PFSK-1 (cell line): ENCODE results near the gene CEBPA.

Experiments
- FOXP2 ChIP-seq: optimal IDR thresholded peaks from 2 replicates; pipeline ENCODE3; 2011; ENCODE audit warnings: borderline replicate concordance, control low read depth, inconsistent platforms; ENCODE audit not compliant: insufficient read depth; ENCODE audit errors: extremely low read length, extremely low read depth
- POLR2AphosphoS5 ChIP-seq: IDR thresholded peaks from 2 replicates; pipeline ENCODE4 v1.6.1; 2012; ENCODE audit warnings: low read depth, mild to moderate bottlenecking, control low read depth, low read length, moderate library complexity
- SIN3A ChIP-seq: IDR thresholded peaks from 2 replicates; pipeline ENCODE4 v1.6.1; 2012; ENCODE audit warnings: mild to moderate bottlenecking, low read length, moderate library complexity, borderline replicate concordance; ENCODE audit not compliant: insufficient read depth
- TAF1 ChIP-seq: IDR thresholded peaks from 2 replicates; pipeline ENCODE4 v1.6.1; 2012; ENCODE audit warnings: low read length, control low read depth, borderline replicate concordance; ENCODE audit not compliant: insufficient read depth
- TF ChIP-seq, protein P1 (sequence below), 2 experiments: IDR thresholded peaks; 2 replicates each; pipeline versions ENCODE4 v1.6.1 to v1.8.0; 2011 to 2012; ENCODE audit warnings: low read depth in 2 of 2, low read length in 2 of 2, control low read depth in 1 of 2, inconsistent platforms in 1 of 2, mild to moderate bottlenecking in 1 of 2, moderate library complexity in 1 of 2; ENCODE audit not compliant: insufficient read depth in 1 of 2

The CEBPA gene

GRCh38 chr19:33306191-33306590 is 3.9 kb upstream of the CEBPA start:
- TF ChIP-seq POLR2AphosphoS5 (no peak), SIN3A (no peak), TAF1 (no peak), FOXP2 (no peak)
- TF ChIP-seq, protein P1, sequence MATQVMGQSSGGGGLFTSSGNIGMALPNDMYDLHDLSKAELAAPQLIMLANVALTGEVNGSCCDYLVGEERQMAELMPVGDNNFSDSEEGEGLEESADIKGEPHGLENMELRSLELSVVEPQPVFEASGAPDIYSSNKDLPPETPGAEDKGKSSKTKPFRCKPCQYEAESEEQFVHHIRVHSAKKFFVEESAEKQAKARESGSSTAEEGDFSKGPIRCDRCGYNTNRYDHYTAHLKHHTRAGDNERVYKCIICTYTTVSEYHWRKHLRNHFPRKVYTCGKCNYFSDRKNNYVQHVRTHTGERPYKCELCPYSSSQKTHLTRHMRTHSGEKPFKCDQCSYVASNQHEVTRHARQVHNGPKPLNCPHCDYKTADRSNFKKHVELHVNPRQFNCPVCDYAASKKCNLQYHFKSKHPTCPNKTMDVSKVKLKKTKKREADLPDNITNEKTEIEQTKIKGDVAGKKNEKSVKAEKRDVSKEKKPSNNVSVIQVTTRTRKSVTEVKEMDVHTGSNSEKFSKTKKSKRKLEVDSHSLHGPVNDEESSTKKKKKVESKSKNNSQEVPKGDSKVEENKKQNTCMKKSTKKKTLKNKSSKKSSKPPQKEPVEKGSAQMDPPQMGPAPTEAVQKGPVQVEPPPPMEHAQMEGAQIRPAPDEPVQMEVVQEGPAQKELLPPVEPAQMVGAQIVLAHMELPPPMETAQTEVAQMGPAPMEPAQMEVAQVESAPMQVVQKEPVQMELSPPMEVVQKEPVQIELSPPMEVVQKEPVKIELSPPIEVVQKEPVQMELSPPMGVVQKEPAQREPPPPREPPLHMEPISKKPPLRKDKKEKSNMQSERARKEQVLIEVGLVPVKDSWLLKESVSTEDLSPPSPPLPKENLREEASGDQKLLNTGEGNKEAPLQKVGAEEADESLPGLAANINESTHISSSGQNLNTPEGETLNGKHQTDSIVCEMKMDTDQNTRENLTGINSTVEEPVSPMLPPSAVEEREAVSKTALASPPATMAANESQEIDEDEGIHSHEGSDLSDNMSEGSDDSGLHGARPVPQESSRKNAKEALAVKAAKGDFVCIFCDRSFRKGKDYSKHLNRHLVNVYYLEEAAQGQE (IDR thresholded peaks at IDR 0.05; ENCODE audit: insufficient read depth in 1 of 2, low read depth in 2 of 2, low read length in 2 of 2): no peak

DNA sequence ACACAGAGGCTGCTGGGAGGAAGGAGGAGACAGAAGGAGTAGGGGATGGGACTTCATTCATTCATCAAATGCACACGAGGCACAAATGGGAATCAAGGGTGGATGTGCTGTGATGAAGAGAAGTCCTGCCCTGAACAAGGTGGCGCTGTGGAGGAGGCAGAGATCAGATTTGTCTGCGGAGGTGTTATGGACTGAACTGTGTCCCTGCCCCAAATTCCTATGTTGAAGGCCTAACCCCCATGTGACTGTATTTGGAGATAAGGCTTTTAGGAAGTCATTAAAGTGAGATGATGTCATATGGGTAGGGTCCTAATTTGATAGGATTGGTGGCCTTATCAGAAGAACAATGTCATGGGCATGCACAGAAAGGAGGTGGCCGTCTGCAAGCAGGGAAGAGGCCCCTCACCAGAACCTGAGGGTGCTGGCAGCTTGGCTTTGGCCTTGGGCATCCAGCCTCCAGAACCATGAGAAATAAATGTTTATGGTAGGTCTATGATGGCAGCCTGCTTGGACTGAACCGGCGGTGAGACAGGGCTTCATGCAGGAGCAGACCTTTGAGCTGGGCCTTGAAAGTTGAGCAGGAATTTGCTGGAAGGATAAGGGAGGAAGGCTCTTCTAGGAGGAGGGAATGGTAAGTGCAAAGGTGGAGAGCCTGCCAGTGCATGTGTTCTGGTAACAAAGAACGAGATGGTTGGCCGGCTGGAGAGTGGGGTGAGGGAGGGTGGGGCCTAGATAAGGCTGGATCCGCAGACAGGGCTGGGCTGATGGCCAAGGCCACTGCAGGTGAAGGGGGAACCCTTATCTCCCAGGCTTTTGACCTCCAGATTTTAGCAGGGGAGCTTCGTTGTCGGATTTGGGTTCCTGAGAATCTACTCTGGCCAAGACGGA is 2.7 kb upstream of the CEBPA start:
- TF ChIP-seq FOXP2: no peak
- TF ChIP-seq TAF1: no peak
- no peak for TF ChIP-seq POLR2AphosphoS5
- TF ChIP-seq SIN3A: no peak
- TF ChIP-seq, protein P1 (IDR thresholded peaks at IDR 0.05; ENCODE audit: insufficient read depth in 1 of 2, low read depth in 2 of 2, low read length in 2 of 2): no peak

DNA sequence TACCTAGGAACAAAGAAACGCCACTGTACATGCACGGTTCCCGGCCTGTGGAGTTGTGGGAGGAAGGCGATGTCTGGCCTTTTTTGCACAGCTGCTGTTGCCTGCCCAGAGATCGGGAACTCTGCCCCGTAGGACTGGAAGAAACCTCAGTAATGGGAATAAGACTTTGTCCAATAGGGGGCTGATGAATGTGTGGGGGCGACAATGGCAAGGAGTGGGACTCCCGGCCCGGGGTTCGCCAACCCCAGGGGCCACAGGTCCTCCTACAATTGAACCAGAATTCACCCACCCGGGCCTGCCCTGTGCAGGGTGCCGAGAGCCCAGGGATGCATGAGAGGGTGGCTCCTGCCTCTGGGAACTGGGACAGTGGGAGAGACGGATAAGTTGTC is 2.0 kb upstream of the CEBPA start:
- TF ChIP-seq SIN3A: no peak
- no peak for TF ChIP-seq FOXP2
- no peak for TF ChIP-seq TAF1
- TF ChIP-seq POLR2AphosphoS5: no peak
- TF ChIP-seq, protein P1 (IDR thresholded peaks at IDR 0.05; ENCODE audit: insufficient read depth in 1 of 2, low read depth in 2 of 2, low read length in 2 of 2): no peak

- TF ChIP-seq FOXP2 (no peak), POLR2AphosphoS5 (no peak), SIN3A (no peak), TAF1 (no peak)
- TF ChIP-seq, protein P1 (IDR thresholded peaks at IDR 0.05; ENCODE audit: insufficient read depth in 1 of 2, low read depth in 2 of 2, low read length in 2 of 2): no peak
These were observed 1.5 kb upstream of the CEBPA start for GRCh38 chr19:33303791-33304345.
